Gastrocnemius medialis (tissue), 4 donors: ENCODE measurements around the gene HSD17B13.

Source experiments
- CTCF ChIP-seq, 5 experiments: fragments of 450-650 bp in 3 of 5; fragments of 200-600 bp in 2 of 5; sonication (generic) in 2 of 5; IDR thresholded peaks in 4 of 5; conservative IDR thresholded peaks in 1 of 5; 1 replicate in 4 of 5; 2 replicates in 1 of 5; pipeline ENCODE4 v1.5.1; 2016 to 2019; ENCODE audit warnings: antibody characterized with exemption in 5 of 5, mild to moderate bottlenecking in 3 of 5, moderate library complexity in 3 of 5
- POLR2A ChIP-seq, 2 donors: fragments of 450-650 bp; IDR thresholded peaks; one replicate each; pipeline ENCODE4 v1.6.1; 2017; ENCODE audit warnings: antibody characterized with exemption in 2 of 2, mild to moderate bottlenecking in 2 of 2, moderate library complexity in 2 of 2

DNA sequence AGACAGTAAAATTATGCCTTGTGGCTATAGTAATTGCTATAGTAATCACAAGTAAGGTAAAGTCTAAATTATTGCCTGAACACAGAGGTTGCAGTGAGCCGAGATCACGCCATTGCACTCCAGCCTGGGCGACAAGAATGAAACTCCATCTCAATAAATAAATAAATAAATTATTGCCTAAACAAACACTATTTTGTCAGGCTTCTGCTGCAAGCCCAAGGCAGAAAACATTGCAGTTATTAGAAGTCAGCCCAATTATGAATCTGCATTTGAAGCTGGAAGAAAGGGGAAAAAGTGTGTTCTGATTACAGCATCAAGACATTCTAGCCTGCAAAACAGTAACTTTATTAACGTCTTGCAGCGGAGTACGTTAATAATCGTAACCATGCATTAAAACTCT lies 17.1 kb downstream of the HSD17B13 start:
- TF ChIP-seq POLR2A (IDR thresholded peaks at IDR 0.05): no peak
- TF ChIP-seq CTCF (IDR thresholded peaks at IDR 0.05 in 4 of 5, conservative IDR thresholded peaks at IDR 0.05 in 1 of 5): no peak
